HG03196 (cell line): ENCODE data around the gene SPNS2.

Experiments used
- ATAC-seq: cut with Tn5 transposase; IDR thresholded peaks from one replicate; pipeline ENCODE4 v1.9.1; 2021; ENCODE audit not compliant: unreplicated experiment

Gene SPNS2

DNA sequence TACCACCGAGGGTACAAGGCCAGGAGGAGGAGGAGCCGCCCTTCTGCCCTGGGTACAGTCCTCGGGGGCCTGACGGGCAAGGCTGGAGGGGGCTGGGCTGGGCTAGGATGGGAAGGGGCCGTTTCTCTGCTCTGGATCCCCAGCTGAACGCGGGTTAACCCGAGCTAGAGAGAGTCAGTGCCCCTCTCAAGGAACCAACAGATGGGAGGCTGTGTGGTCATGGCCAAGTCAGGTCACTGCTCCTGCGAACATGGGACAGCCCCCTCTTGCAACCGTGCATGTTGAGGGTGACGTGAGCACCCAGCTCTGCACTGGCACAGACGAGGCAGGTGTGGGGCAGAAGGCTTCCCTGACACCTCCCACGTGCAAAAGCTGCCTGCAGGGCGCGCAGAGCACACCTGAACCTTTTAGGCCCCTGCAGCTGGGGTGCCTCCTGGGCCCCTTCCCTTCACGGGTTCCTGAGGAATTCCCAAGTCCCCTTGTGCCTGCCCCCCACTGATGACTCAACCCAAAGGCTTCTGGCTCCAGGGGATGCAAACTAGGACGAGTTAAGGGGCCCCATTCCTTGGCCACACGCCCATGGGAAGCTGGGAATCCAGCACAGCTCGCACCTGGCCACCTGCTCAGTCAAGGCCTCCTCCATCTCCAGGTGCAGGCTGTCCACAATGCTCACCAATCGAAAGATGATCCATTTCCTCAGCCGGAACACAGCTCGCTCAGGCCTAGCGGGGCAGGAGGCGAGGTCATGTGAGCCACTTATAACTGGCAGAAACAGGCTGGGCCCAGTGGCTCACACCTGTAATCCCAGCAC is 50.2 kb downstream of the SPNS2 start:
- no peak for ATAC-seq

DNA sequence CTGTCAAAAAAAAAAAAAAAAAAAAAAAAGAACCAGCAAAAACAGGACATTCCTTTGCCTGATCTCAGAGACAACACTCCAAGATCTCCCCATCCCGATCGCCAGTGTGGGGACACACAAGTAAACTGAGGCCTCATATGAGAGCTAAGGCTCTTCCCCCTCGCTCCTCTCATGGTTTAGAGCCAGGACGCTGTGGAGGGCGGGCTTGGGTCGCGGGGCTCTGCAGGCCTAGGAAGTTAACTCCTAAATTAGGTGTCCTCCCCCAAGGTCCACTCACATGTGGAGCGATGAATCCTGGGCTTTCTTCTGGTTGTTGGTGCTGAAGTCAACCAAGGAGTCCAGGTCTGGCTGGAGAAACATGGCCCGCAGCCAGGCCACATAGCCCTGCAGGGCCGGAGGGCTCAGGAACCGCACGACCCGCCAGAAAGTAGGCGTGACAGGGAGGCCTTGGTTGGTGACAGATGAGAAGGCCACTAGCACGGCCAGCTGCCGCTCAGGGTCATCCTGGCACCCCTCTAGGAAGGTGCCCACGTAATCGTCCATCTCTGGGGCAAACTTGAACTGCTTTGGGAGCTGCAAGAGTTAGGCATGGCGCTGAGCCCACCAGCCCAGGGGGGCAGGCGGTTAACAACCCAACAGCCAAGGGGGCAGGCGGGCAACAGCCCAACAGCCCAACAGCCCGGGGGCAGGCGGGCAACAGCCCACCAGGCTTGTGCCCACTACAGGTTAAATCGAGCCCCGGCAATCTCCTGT is 51.3 kb downstream of the SPNS2 start:
- no peak for ATAC-seq

DNA sequence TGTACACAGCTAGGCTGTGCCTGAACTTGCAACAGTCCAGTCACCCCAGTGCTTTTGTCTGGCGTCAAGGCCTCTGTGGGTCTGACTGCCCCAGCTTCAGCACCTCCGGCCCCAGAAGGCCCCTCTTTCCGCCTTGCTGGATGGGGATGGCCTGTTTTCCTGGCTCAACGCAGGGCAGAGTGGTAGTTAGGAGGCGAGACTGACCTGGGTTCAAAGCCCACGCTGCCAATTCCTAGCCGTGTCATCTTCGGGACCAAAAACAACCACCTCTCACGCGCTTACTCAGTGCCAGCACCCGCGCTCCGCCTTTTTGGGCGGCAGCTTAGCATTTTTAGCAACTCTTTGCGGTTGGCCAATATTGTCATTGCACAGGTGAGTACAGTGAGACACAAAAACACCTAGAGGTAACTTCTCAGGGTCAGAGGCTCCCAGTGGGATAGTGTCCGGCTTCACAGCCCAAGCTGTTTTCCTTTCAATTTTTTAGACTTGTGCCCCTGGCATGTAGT is 51.9 kb downstream of the SPNS2 start:
- ATAC-seq: no peak

DNA sequence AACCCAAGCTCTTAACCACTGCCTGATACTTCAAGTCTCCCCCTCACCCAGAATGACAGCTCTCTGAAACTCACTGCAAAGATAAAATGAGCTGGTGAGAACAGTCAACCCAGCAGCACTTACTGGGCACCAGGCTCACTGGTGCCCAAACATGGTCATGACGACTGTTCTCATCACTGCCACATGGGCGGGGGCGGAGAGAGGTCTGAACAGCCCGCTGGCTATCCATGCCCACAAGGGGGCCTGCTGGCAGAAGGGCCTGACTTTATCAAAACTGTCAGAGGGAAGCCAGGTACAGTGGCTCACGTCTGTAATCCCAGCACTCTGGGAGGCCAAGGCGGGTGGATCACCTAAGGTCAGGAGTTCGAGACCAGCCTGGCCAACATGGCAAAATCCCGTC is 52.5 kb downstream of the SPNS2 start:
- no peak for ATAC-seq

DNA sequence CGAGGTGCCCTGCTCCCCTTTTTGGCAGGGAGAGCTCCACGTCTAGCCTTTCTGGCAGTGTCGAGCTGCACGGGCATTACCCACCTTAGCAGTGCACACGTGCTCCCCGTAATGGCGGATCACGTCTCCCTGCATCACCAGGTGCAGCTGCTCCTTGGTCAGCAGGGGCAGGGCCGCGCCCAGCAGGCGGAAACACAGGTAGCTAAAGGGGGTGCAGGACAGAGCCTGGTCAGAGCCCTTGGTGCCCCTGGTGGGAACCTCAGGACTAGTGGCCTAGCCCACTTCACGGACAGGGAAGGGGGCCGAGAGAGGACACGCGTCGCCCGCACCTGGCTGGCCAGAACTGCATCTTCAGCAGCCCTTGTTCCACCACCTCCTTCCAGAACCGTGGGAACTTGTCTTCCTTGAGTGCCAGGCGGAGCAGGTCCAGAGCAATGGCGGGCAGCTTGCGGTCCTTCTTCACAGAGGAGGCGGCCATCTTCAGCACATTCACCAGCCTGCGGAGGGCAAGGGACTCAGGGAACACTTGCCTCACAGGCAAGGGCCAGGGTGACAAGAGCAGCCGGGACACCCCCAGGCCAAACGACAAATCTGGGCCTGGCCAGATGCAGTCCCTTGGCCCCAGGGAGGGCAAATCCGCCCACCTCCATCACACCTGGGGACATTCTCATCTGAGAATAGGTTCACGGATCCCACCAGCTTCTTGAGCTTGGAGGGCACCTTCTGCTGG is 53.3 kb downstream of the SPNS2 start:
- ATAC-seq: no peak

DNA sequence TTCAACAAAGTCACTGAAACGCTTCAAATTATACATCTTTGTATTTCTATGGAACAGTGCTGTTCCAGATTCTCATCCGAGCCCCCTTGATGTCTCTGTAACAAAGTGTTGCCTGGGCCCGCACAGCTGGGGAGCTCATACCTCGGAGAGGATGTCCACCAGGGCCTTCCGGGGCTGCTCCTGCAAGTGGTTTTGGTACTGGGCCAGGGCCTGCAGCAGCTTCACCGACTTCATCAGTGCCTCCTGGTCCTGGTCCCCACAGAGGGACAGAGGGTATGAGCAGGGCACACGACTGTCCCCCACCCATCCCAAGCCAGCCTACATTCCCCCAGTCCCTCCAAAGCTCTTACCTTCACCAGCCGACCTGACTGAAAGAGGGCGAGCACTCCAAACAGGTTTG is 55.0 kb downstream of the SPNS2 start:
- no peak for ATAC-seq

DNA sequence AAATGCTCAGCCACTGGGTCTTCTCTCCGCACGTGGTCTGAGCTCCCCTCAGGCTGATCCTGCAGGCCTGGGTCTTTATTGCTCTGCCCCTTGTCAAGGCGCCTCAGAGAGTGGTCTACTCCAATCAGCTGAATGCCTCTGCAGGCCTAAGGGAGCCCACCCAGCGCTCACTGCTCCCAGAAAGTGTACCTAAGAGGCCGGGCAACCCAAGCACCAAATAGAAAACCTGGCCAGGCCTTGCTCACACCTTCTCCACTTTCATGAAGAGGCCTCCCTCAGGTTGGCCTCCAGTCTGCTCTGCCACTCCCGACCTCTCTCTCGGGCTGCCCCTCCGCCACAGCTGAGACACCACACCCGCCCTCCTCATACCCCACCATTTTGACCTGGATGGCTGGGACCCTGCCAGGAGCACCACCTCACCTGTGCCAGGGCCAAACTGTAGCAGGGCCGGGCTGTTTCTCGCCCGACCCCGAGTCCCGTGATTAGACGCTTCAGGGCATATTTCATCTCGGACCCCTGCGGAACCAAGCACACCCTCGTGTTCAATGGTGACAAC is 55.8 kb downstream of the SPNS2 start:
- peak; percentile 10 for ATAC-seq

DNA sequence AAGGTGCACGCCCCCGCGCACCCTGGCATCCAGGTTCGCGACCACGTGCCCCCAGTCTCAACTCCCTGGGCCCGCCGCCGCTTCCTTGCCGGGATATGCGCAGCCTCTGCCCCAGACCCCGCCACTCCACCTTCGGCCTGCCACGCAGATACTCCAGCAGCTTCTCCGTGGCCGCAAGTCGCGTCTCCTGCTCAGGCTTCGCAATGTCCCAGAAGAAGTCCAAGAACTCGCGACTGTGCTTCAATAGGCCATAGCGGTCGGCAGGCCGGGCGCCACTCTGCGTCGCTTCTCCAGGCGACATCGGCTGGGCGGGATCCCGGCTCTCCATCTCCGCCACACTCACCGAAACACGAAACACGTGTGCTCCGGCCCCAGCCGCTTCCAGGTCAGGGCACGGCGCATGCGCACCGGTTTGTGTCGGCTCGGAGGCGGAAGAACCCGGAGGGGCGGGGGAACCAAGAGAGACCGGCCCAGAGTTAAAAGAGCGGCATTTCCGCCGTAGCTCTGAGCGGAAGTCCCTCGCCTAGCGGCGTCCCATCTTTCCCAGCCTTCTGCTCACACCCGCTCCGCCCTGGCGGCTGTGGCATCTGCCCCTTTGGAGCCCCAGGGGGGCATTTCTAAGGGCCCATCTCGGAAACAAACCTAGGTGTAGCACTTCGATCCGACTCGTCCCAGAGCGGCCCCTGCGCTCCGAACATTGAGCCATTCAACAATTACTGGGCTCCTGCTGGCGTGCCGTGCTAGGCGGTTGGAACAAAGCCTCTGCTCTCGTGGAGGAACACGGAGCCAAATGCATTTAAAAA is 56.5 kb downstream of the SPNS2 start, which contains the start of gene MYBBP1A:
MYBBP1A (minus strand) TSS at position 388 of the 803 bp plus-strand sequence; CDS start at position 328, 60 bp downstream.
- ATAC-seq: peak; percentile 74

DNA sequence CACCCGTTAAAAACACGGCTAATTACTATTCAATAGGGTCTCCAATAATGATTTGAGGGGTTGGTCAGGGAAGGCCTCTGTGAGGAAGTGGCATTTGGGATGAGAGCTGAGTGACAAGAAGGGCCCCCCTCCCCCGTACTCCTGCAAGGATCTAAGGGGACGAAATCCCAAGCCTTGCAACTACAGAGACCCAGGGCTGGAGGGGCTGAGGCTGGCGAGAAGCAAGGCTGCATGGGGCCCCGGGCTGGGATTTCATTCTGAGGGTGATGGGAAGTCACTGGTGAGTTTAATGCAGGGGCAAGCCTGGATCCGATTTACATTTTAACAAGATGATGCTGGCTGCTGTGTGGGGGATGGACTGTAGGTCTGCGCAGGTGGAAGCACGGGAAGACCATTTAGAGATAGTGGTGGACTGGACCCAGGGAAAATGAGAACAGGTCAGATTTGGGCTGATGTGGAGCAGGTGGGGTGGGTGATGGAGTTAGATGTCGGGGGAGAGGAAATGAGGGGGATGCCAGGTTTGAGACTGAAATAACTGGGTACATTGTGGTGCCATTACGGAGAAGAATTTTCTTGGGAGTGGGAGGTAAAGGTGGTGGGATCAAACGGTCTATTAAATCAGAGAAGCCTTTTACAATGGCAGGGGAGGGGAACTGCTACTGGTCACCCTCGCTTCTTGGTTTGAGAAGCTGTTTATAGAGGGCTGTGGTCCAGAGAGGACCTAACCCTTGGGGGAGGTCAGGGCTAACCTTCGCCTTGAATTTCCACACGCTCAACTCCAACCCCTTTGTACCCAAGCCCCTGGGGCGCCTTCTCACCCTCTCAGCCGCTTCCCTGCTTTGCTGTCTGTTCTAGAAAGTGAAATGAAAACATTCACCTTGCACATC is 57.4 kb downstream of the SPNS2 start:
- ATAC-seq: no peak

DNA sequence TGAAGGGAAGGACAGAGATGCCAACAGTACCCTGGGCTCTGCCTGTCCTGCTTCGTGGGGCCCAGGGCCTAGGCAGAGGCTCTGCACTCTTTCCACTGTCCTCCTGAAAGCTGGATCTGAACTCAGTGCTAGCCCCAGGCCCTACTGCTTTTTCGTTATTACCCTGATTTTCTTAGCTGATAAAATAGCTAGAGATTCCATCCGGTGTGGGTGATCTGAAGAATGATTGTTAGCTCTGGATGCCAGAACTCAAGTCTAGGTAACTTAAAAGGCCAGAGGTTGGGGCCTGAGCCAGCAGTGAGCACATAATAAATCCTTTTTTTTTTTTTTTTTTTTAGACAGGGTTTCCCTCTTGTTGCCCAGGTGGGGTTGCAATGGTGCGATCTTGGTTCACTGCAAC is 58.3 kb downstream of the SPNS2 start:
- ATAC-seq: no peak

DNA sequence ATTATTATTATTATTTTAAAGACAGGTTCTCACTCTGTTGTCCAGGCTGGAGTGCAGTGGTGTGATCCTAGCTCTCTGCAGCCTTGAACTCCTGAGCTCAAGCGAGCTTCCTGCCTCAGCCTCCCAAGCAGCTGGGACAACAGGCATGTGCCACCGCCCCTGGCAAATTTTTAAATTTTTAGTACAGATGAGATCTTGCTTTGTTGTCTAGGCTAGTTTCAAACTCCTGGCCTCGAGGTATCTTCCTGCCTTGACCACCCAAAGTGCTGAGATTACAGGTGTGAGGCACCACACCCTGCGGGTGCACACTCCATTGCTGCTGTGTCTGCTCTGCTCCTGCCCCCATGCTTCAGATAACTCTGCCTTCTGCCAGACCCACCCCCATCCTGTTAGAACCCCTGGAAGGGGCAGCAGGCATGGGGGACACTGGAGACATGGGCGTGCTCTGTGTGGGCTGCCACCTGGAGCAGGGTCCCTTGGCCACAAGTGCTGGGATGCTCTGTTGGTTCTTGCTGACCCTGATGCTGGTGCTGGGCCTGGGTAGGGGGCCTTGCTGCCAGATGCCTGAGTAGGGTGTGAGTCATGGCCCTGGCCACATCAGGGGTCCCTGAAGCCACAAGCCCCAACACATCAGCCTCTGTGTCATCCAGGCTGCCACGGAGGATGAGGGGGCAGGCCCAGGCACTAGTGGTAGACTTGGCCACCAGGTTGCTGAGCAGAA is 59.1 kb downstream of the SPNS2 start:
- no peak for ATAC-seq

DNA sequence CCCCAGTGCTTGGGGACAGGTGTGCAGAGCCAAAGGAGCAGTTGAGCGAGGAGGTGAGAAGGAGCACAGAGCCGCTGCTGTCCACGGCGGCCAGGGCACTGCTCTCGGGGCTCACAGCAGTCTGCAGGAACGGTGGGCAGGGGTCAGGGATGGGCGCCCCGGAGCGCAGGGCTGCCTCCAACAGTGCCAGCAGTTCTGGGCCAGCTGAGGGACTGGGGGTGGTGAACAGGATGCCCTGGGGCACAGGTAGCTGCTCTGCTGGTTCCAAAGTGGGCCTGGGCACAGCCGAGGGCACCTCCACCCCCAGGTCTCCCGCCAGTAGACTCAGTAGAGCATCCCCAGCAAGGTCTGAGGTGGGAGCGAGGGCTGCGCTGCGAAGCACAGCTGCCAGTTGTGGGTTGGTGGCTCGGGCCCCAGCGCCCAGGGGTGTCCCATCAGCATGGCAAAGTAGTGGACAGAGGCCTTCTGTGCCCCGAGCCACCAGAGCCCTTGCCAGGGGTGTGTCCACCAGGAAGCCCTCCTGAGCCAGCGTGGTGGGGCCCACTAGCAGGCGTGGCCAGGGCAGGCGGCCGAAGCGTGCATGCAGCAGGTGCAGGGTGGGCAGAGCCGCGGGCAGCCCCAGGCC is 59.8 kb downstream of the SPNS2 start:
- ATAC-seq: no peak

DNA sequence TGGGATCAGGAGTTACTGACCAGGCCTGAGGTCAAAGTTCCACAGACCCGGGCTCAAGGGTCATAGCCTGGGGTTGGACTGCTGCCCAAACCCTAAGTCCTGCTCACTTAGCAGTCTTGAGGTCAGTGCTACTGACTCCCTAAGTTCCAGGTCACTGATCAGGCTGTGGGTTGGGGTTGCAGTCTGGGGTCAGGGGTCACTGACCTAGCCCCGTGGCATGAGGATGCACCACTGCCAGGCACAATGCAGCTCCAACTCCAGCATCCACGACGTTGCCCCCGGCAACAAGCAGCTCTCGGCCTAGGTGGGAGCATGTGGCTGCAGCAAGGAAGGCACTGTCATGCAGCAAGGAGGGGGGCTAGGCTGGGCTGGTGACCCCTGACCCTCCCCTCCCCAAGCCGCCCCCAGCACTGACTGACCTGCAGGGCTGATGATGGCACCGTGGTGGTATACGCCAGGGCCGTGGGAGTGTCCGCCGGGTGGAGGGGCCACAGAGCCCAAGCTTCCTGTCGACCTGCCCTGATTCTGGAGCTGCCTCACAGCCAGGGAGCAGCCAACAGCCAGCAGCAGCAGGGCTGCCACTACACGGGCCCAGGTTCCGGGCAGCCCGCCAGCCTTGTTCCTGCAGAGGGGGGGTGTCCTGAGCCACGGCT is 60.6 kb downstream of the SPNS2 start:
- ATAC-seq: no peak

DNA sequence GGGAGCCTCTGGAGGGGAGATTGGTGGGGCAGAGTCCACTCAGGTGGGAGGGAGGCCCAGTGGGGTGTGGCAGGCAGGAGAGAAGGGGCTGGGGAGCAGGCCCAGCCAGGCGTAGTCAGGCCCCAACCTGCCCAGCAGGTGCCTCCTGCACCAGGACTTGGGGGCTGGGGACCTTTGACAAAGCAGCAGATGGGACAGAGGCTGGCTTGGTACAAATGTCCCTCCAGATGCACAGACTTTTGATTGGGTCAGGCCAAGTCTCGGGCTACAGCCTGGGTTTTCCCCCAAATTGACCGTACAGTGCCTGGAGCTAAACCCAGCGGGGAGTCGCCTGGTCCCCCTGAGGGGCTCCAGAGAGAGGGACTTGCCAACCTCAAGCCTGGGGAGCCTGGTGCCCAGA is 61.3 kb downstream of the SPNS2 start:
- no peak for ATAC-seq

DNA sequence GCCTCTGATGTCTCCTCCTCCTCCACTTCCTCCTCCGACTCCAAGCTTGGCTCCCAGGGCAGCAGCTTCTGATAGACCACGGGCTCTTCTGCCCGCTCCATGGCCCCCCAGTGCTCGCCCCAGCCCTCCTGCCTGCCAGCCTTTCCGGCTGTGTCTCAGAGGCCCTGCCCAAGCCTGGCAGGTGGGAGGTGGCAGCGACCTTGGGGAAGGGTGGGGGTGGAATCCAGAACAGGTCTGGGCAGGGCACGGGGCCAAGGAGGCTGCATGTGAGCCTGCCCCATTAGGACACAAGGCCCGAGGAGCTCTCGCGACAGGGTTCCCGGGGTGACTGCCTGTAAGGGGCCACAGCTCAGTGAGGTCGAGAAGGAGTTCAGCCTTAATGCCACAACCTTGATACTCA is 61.7 kb downstream of the SPNS2 start, which contains the start of gene GGT6:
GGT6 (minus strand) TSS at position 157 of the 400 bp plus-strand sequence; CDS start at position 101, 56 bp downstream.
- no peak for ATAC-seq

DNA sequence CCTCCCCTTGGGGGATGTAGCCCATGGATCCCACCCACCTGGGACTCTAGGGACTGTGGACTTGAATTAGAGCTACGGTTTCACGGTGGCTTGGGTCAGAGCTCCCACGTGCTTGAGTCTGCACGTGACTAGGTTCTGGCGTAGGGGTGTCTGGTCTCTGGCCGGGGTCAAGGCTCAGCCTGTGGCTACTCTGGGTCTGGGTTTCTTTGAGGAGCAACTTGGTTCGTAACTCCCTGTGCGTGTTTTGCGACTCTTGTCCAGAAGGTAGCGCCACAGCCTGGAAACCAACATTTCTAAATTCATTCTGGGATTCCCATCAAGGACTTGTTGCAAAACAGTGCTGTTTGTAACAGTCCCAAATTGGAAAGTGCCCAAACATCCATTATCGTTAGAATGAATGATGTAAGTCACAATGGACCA is 62.2 kb downstream of the SPNS2 start:
- no peak for ATAC-seq
